ENCODE results near the gene PAK3.

PAK3 gene

GRCh38 chrX:111259559-111259958, 163.6 kb downstream of the PAK3 start:
- Histone ChIP-seq H3K36me3 (ENCODE audit: control insufficient read depth, low read length) (no peaks in the 10 kb centered on the region), H3K9me3 (ENCODE audit: control insufficient read depth, insufficient read depth, low read length) (no peaks in the 10 kb centered on the region)

GRCh38 chrX:111260451-111260850, 164.5 kb downstream of the PAK3 start:
- no peaks in the 10 kb centered on the region for H3K27me3 ChIP-seq (ENCODE audit: control insufficient read depth, low read length)
- H3K9me2 ChIP-seq (replicated peaks; ENCODE audit: control insufficient read depth, low read length), result no peaks in the 10 kb centered on the region
- H3K4me2 ChIP-seq (ENCODE audit: low read length), result no peak overlapping the region
- TF ChIP-seq EZH2phosphoT487 (IDR thresholded peaks at IDR 0.05; ENCODE audit: borderline replicate concordance, low read length) (no peak), CTCF (IDR thresholded peaks at IDR 0.05; ENCODE audit: low read depth, low read length, poor library complexity, severe bottlenecking) (no peak)
- no peaks in the 10 kb centered on the region for H3K36me3 ChIP-seq (ENCODE audit: control insufficient read depth, low read length)
- no peaks in the 10 kb centered on the region for H3K4me1 ChIP-seq (ENCODE audit: control insufficient read depth, low read length)
- H3K4me3 ChIP-seq (ENCODE audit: low read length), result no peak overlapping the region
- no peaks in the 10 kb centered on the region for H3K9me3 ChIP-seq (ENCODE audit: control insufficient read depth, insufficient read depth, low read length)
- H3K27ac ChIP-seq (ENCODE audit: low read depth, low read length), result no peak overlapping the region
- no peaks in the 10 kb centered on the region for H3F3A ChIP-seq (ENCODE audit: control insufficient read depth, insufficient read depth)
- H3K79me2 ChIP-seq (ENCODE audit: control insufficient read depth, low read length), result no peaks in the 10 kb centered on the region
- no peaks in the 10 kb centered on the region for H4K20me1 ChIP-seq (ENCODE audit: control insufficient read depth, insufficient read depth, low read depth, low read length)

More at GRCh38 chrX:111259559-111259958, 163.6 kb downstream of the PAK3 start:
- no peak overlapping the region for H3K27ac ChIP-seq (ENCODE audit: low read depth, low read length)
- no peak overlapping the region for H3K4me3 ChIP-seq (ENCODE audit: low read length)
- no peaks in the 10 kb centered on the region for H3K79me2 ChIP-seq (ENCODE audit: control insufficient read depth, low read length)
- H3K4me1 ChIP-seq (ENCODE audit: control insufficient read depth, low read length), result no peaks in the 10 kb centered on the region
- no peaks in the 10 kb centered on the region for H3F3A ChIP-seq (ENCODE audit: control insufficient read depth, insufficient read depth)
- H4K20me1 ChIP-seq (ENCODE audit: control insufficient read depth, insufficient read depth, low read depth, low read length), result no peaks in the 10 kb centered on the region
- H3K4me2 ChIP-seq (ENCODE audit: low read length), result no peak overlapping the region
- no peaks in the 10 kb centered on the region for H3K9me2 ChIP-seq (replicated peaks; ENCODE audit: control insufficient read depth, low read length)
- TF ChIP-seq EZH2phosphoT487 (IDR thresholded peaks at IDR 0.05; ENCODE audit: borderline replicate concordance, low read length), result no peak
- no peak for TF ChIP-seq CTCF (IDR thresholded peaks at IDR 0.05; ENCODE audit: low read depth, low read length, poor library complexity, severe bottlenecking)
- H3K27me3 ChIP-seq (ENCODE audit: control insufficient read depth, low read length), result no peaks in the 10 kb centered on the region

GRCh38 chrX:111262086-111262485, 166.1 kb downstream of the PAK3 start:
- Histone ChIP-seq H3K27me3 (ENCODE audit: control insufficient read depth, low read length) (no peaks in the 10 kb centered on the region), H3K79me2 (ENCODE audit: control insufficient read depth, low read length) (no peaks in the 10 kb centered on the region), H3K9me2 (replicated peaks; ENCODE audit: control insufficient read depth, low read length) (no peaks in the 10 kb centered on the region), H3K9me3 (ENCODE audit: control insufficient read depth, insufficient read depth, low read length) (no peaks in the 10 kb centered on the region), H3F3A (ENCODE audit: control insufficient read depth, insufficient read depth) (no peaks in the 10 kb centered on the region), H3K4me1 (ENCODE audit: control insufficient read depth, low read length) (no peaks in the 10 kb centered on the region), H3K27ac (ENCODE audit: low read depth, low read length) (no peak overlapping the region), H3K4me3 (ENCODE audit: low read length) (no peak overlapping the region), H3K4me2 (ENCODE audit: low read length) (no peak overlapping the region), H3K36me3 (ENCODE audit: control insufficient read depth, low read length) (no peaks in the 10 kb centered on the region), H4K20me1 (ENCODE audit: control insufficient read depth, insufficient read depth, low read depth, low read length) (no peaks in the 10 kb centered on the region)
- TF ChIP-seq CTCF (IDR thresholded peaks at IDR 0.05; ENCODE audit: low read depth, low read length, poor library complexity, severe bottlenecking) (no peak), EZH2phosphoT487 (IDR thresholded peaks at IDR 0.05; ENCODE audit: borderline replicate concordance, low read length) (no peak)

GRCh38 chrX:111264385-111264784, 168.4 kb downstream of the PAK3 start:
- no peaks in the 10 kb centered on the region for H4K20me1 ChIP-seq (ENCODE audit: control insufficient read depth, insufficient read depth, low read depth, low read length)
- TF ChIP-seq CTCF (IDR thresholded peaks at IDR 0.05; ENCODE audit: low read depth, low read length, poor library complexity, severe bottlenecking), result no peak
- TF ChIP-seq EZH2phosphoT487 (IDR thresholded peaks at IDR 0.05; ENCODE audit: borderline replicate concordance, low read length), result no peak
- no peak overlapping the region for H3K4me3 ChIP-seq (ENCODE audit: low read length)

More at GRCh38 chrX:111264385-111264784, 168.4 kb downstream of the PAK3 start:
- no peak overlapping the region for H3K4me2 ChIP-seq (ENCODE audit: low read length)
- H3K27ac ChIP-seq (ENCODE audit: low read depth, low read length), result no peak overlapping the region
- H3K79me2 ChIP-seq (ENCODE audit: control insufficient read depth, low read length), result no peaks in the 10 kb centered on the region
- no peaks in the 10 kb centered on the region for H3K9me2 ChIP-seq (replicated peaks; ENCODE audit: control insufficient read depth, low read length)
- no peaks in the 10 kb centered on the region for H3F3A ChIP-seq (ENCODE audit: control insufficient read depth, insufficient read depth)
- no peaks in the 10 kb centered on the region for H3K27me3 ChIP-seq (ENCODE audit: control insufficient read depth, low read length)
- no peaks in the 10 kb centered on the region for H3K9me3 ChIP-seq (ENCODE audit: control insufficient read depth, insufficient read depth, low read length)
- H3K36me3 ChIP-seq (ENCODE audit: control insufficient read depth, low read length), result no peaks in the 10 kb centered on the region
- H3K4me1 ChIP-seq (ENCODE audit: control insufficient read depth, low read length), result no peaks in the 10 kb centered on the region

Measured in DOHH2 (cell line).